ENCODE data around the gene GHITM.
"Not testable (repeated sequence)": the region's sequence is repeated elsewhere in the genome, so short reads cannot be mapped to it uniquely, and the experiment has no call there.

Gene GHITM
- total RNA-seq = 170 to 354 (median 186) reads per million in 4 experiments

- DNase-seq = peak; percentile 99
Measured at GRCh38 chr10:84139126-84140035, at the start of gene GHITM. Gene GHITM (plus strand): TSS chr10:84139509. CDS start chr10:84141501, 1,992 bp downstream.

GRCh38 chr10:84095811-84096497 is 43.4 kb upstream of the GHITM start:
- no peak for DNase-seq

DNA sequence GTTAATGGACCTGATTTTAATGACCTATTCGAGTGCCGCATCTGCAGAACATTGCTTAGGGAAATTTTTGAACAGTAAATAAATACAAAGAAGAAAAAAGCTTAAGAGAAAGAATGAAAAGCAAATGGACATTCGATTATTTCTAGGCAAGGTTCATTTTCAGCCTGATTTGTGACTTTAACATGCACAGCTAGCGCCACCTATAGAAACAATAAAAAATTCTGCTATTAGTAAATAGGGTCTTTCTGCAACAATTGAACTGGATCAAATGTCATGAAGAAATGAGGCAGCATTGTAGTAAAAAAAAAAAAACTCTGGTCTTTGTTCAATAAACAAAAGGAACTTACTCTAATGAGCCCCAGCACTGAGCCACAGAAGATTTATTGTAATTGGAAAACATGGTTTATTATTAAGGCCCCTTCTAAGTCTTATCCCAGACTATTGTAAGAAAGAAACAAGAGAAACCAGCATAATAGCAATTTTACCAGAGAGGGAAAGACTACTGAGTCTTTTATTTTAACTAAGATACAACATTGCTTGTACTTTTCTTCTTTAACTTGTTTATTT is 41.4 kb upstream of the GHITM start:
- no peak for DNase-seq

DNA sequence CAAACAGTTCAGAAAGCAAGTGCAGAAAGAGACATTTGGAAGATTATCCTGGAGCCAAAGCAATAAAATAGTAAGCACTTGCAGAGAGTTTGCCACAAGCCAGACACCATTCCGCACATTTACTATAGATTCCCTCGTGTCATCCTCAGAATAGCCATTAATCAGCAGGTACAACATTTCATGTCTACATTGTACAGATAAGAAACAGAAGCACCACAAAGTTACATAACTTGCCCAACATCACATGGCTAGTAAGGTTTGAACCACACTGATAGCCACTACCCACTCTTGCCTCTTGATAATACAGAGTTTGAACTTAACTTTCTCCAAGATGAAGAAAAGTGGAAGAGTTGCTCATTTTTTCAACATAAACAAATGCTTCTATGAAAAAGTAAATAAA is 40.6 kb upstream of the GHITM start:
- no peak for DNase-seq

GRCh38 chr10:84101042-84101441 is 38.3 kb upstream of the GHITM start:
- no peak for DNase-seq

- no peak for DNase-seq
Measured at GRCh38 chr10:84108797-84109196, 30.5 kb upstream of the GHITM start.

DNA sequence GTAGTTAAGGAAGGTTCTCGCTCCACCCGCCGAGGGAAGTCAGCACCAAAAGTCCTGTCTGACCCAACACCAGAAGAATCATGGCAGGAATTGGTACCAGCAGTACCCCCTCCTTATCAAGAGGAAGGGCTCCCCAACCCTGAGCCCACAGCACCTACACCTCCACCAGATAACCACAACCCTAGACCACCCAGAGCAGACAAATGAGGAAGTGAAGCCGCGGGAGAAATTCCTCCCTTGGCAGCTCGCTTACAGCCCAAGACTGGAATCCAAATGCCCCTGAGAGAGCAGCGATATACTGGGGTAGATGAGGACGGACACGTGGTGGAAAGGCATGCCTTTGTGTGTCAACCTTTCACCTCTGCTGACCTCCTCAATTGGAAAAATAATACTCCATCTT is 29.5 kb upstream of the GHITM start:
- not testable (repeated sequence) for DNase-seq

- not testable (repeated sequence) for DNase-seq
Measured at GRCh38 chr10:84113468-84113867, 25.8 kb upstream of the GHITM start.

DNA sequence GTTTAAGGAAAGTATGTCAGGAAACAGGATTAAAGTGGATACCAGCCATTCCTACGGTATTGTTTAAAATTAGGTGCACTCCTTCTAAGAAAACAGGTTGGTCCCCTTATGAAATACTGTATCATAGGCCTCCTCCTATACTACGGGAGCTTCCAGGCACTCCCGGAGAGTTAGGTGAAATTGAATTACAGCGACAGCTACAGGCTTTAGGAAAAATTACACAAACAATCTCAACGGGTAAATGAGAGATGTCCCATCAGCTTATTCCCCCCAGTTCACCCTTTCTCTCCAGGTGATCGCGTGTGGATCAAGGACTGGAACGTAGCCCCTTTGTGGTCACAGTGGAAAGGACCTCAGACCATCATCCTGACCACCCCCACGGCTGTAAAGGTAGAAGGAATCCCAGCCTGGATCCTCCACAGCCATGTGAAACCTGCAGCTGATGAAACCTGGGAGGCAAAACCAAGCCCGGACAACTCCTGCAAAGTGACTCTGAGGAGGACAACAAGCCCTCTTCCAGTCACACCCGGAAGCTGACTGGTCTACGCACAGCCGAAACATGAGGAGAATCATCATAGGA is 25.1 kb upstream of the GHITM start:
- no peak for DNase-seq

DNA sequence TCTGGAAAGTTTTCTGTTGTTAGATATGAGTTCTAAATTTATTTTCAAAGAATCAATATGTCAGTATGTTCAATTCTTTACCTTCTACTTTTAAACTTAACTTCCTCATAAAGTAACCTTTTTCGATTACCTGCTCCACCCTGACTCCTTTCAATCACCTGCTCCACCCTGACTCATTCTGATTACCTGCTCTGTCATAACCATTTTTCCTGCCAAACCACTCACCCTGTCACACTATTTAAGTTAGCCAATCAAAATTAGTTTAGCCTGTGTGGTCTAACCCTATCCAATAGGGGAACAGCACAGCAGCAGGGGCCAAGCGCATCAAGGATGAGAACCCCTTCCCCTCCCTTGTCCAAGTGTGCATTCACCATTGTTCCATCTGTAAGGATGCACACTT is 22.1 kb upstream of the GHITM start:
- DNase-seq = not testable (repeated sequence)

DNA sequence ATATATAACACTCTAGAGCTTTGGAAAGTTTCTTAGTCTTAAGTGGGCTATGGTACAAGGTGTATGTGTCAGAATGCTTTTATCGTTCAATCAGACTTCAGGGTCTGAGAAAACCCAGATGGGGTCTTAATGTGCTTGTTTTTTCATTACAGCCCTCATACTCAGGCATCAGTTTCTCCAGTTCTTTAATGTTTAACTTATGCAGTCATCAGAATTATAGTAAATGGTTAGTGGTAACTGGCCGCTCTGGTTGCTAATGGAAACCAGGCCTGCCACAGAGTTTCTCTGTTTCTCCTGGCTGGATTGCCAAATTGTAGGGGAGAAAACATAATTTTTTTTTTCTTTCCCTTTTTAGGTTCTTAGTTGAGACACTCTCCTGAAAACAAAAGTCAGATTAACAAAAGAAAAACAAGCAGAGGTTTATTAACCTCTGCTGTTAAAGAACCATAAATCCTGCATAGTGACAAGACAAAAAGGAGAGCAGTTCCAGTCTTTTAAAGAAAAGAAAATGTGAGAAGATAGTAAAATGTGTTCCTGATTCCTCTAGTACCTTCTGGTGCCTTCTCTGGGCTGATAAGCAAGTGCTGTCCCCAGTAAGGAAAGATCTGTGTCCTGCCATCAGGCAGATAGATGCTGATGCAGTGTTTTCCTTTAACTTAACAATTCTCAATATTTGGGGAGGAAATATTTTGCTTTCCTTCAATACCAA is 21.5 kb upstream of the GHITM start:
- DNase-seq = no peak

- no peak for DNase-seq
Measured at GRCh38 chr10:84118395-84119006, 20.8 kb upstream of the GHITM start.

DNA sequence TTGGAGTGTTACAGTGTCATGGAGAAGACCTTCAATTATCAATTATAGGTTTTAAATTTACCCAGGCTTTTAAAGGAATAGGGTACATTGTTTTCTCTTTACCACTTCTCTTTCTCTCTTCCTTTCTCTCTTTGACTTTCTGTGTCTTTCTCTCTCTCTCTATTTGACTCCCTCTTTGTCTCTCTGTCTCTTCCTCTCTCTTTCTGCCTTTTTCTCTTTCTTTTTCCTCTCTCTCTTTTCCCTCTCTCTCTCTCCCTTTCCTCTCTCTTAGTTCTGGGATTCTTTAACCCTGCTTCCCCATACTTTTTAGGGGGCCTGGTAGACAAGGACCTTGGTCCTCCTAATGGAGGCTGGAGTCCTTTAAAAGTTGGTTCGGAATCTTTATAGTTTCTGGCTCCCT is 15.9 kb upstream of the GHITM start:
- DNase-seq = no peak

GRCh38 chr10:84125910-84126784 is 13.2 kb upstream of the GHITM start:
- DNase-seq = not testable (repeated sequence)

DNA sequence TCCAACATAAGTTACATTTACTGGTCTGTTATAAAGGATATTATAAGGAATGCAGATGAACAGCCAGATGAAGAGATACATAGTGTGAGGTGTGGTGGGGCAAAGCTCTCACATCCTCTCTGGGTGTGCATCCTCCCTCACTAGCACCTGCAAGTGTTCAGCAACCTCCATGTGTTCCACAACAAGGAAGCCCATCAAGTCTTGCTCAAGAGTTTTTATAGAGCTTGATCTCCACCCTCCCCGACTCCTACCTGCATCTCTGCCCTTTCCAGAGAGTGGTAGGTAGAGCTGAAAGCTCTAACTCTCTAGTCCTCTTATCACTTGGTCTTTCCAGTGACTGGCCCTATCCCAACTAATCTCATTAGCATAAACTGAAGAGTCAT is 12.5 kb upstream of the GHITM start:
- DNase-seq = no peak

DNA sequence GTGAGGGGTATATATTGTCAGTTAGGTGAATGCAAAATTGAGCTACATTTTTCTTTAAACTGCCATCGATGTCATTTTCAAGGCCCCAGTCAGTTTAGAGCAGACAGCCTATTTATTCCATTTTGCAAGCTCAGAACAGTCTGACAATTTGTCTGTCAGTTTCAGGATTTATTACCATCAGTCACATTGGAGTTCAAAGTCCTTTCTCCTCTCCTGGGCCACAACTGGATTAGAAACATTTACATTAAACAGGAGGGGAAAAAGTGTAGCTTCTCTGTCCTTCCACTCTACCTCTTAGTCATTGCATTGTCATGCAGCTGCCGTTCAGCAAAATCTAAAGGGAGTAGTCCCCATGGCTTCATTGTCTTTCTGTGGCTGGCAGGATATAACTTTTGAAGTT is 3.5 kb upstream of the GHITM start:
- no peak for DNase-seq

- no peak for DNase-seq
Measured at GRCh38 chr10:84137811-84138210, 1.5 kb upstream of the GHITM start.

DNA sequence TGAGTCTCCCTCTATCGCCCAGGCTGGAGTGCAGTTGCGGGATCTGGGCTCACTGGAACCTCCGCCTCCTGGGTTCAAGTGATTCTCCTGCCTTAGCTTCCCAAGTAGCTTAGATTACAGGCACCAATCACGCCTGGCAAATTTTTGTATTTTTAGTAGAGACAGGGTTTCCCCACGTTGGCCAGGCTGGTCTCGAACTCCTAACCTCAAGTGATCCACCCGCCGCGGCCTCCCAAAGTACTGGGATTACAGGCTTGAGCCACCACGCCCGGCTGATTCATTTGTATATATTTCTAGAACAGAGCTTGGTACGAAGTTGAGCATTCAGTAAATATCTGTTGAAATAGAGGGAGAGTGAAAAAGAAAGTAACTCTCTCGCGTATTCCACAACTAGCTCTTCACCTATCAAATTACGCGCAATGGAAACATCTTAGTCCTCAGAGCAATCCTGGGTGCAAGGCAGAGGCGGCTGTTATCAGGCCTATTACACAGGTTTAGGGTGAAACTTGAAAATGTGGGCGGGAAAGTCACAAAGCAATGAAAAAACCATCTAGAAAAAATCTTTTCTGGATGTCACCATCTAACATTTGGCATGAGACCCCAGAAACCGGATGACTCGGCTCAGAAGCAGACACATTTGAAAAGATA is 707 bp upstream of the GHITM start:
- no peak for DNase-seq

- no peak for DNase-seq
Measured at GRCh38 chr10:84140036-84140379, 699 bp downstream of the GHITM start.

- DNase-seq = no peak
Measured at GRCh38 chr10:84147347-84147746, 8.0 kb downstream of the GHITM start.
